IMR-90 (cell line): Measurements from ENCODE around the gene KDM4B. TPM values are rescaled to one million over a fixed set of nuclear protein-coding genes. Genes with fewer than 3 reads are reported as not detected.
A peak's percentile ranks its signal among the peaks of the same experiment; 100 is the strongest.

Source experiments
- ATAC-seq: fragments of 200-7000 bp; cut with Tn5 transposase; 2 replicates; pipeline ENCODE4 v1.9.1; 2020; ENCODE audit warnings: low read depth, mild to moderate bottlenecking, moderate library complexity
- BruUV-seq: library from RNA; stranded (reverse); fragments of 400-500 nt; replicated peaks from 2 replicates; lab custom pipeline; 2021; lab: Mats Ljungman, UMichigan
- CTCF ChIA-PET: fragments of 300-600 bp; formaldehyde crosslinking; extraction: SDS; loops from one replicate; lab custom pipeline; 2021; ENCODE audit warnings: antibody characterized with exemption; lab: Yijun Ruan, JAX
- POLR2A ChIA-PET: fragments of 300-600 bp; sonication (Branson Sonifier 250); formaldehyde crosslinking; loops from one replicate; lab custom pipeline; 2022; ENCODE audit warnings: antibody characterized with exemption; ENCODE audit not compliant: unreplicated experiment; lab: Charles Lee
- DNase-seq: peaks from one replicate; pipeline ENCODE4 v3.0.0; 2013
- H2AFZ ChIP-seq: replicated peaks from 2 replicates; pipeline ENCODE3; 2013; ENCODE audit warnings: low read length, mild to moderate bottlenecking; ENCODE audit not compliant: poor library complexity
- H2AK5ac ChIP-seq: 2 replicates; pipeline ENCODE4 v1.6.1; 2013; ENCODE audit warnings: low read depth, low read length, inconsistent platforms
- H2AK9ac ChIP-seq: replicated peaks from 2 replicates; pipeline ENCODE3; 2013; ENCODE audit warnings: mild to moderate bottlenecking, low read depth, low read length, moderate library complexity; ENCODE audit not compliant: poor library complexity
- H2BK120ac ChIP-seq: 2 replicates; pipeline ENCODE4 v1.6.1; 2013; ENCODE audit warnings: low read depth, low read length, inconsistent platforms
- H2BK15ac ChIP-seq: 3 replicates; pipeline ENCODE4 v1.6.1; 2013; ENCODE audit warnings: low read depth, low read length, inconsistent platforms
- H2BK20ac ChIP-seq: 2 replicates; pipeline ENCODE4 v1.6.1; 2013; ENCODE audit warnings: low read depth, mild to moderate bottlenecking, inconsistent platforms, low read length, moderate library complexity
- H2BK5ac ChIP-seq: 2 replicates; pipeline ENCODE4 v1.6.1; 2013; ENCODE audit warnings: mild to moderate bottlenecking, low read depth, low read length, inconsistent platforms; ENCODE audit not compliant: poor library complexity, severe bottlenecking
- H3K14ac ChIP-seq: replicated peaks from 2 replicates; pipeline ENCODE4 v1.6.1; 2013; ENCODE audit warnings: low read depth, low read length, inconsistent platforms
- H3K18ac ChIP-seq: 2 replicates; pipeline ENCODE4 v1.6.1; 2013; ENCODE audit warnings: low read depth, low read length, control low read depth
- H3K23ac ChIP-seq: 2 replicates; pipeline ENCODE4 v1.6.1; 2013; ENCODE audit warnings: low read depth, low read length, inconsistent platforms
- H3K27ac ChIP-seq: 2 replicates; pipeline ENCODE4 v1.5.1; 2013; ENCODE audit warnings: mild to moderate bottlenecking, control low read depth, low read length; ENCODE audit not compliant: insufficient read depth
- H3K27me3 ChIP-seq: 2 replicates; pipeline ENCODE4 v1.6.1; 2013; ENCODE audit warnings: low read length; ENCODE audit not compliant: control insufficient read depth, insufficient read depth
- H3K36me3 ChIP-seq: 2 replicates; pipeline ENCODE4 v1.6.1; 2013; ENCODE audit warnings: low read length, mixed read lengths; ENCODE audit not compliant: control insufficient read depth, insufficient read depth
- H3K4ac ChIP-seq: 2 replicates; pipeline ENCODE4 v1.6.1; 2013; ENCODE audit warnings: low read depth, low read length, inconsistent platforms
- H3K4me1 ChIP-seq: 2 replicates; pipeline ENCODE4 v1.6.1; 2013; ENCODE audit warnings: low read length, mixed read lengths; ENCODE audit not compliant: control insufficient read depth, insufficient read depth
- H3K4me2 ChIP-seq: 2 replicates; pipeline ENCODE4 v1.6.1; 2013; ENCODE audit warnings: low read depth, mild to moderate bottlenecking, control low read depth, low read length, moderate library complexity
- H3K4me3 ChIP-seq: 2 replicates; pipeline ENCODE4 v1.5.1; 2013; ENCODE audit warnings: low read depth, mild to moderate bottlenecking, control low read depth, low read length, moderate library complexity; ENCODE audit not compliant: insufficient read depth
- H3K56ac ChIP-seq: 2 replicates; pipeline ENCODE4 v1.6.1; 2013; ENCODE audit warnings: low read length, inconsistent platforms; ENCODE audit not compliant: insufficient read depth; ENCODE audit errors: extremely low read depth
- H3K79me1 ChIP-seq, 2 experiments: 2 replicates each; pipeline ENCODE4 v1.6.1; 2013; ENCODE audit warnings: low read length in 2 of 2, inconsistent platforms in 1 of 2, low read depth in 1 of 2
- H3K9ac ChIP-seq: 2 replicates; pipeline ENCODE4 v1.6.1; 2013; ENCODE audit warnings: low read depth, low read length, control low read depth
- H3K9me1 ChIP-seq: 2 replicates; pipeline ENCODE4 v1.6.1; 2013; ENCODE audit warnings: low read length, inconsistent platforms; ENCODE audit not compliant: insufficient read depth
- H3K9me3 ChIP-seq: 2 replicates; pipeline ENCODE4 v1.6.1; 2013; ENCODE audit warnings: low read length; ENCODE audit not compliant: control insufficient read depth, insufficient read depth
- H4K20me1 ChIP-seq: 2 replicates; pipeline ENCODE4 v1.6.1; 2013; ENCODE audit warnings: low read length, inconsistent platforms; ENCODE audit not compliant: insufficient read depth
- H4K5ac ChIP-seq: 2 replicates; pipeline ENCODE4 v1.6.1; 2013; ENCODE audit warnings: mild to moderate bottlenecking, low read depth, low read length, control low read depth
- H4K8ac ChIP-seq, 2 experiments: 2 replicates each; pipeline ENCODE4 v1.6.1; 2013; ENCODE audit warnings: low read depth in 2 of 2, low read length in 2 of 2, control low read depth in 1 of 2, inconsistent platforms in 1 of 2
- H4K91ac ChIP-seq: 2 replicates; pipeline ENCODE4 v1.6.1; 2013; ENCODE audit warnings: low read depth, low read length, inconsistent platforms; ENCODE audit not compliant: insufficient read depth
- BHLHE40 ChIP-seq: fragments of 150-350 bp; IDR thresholded peaks from 2 replicates; pipeline ENCODE4 v1.6.1; 2016; ENCODE audit warnings: mild to moderate bottlenecking, low read depth, low read length
- CEBPB ChIP-seq: IDR thresholded peaks from 2 replicates; pipeline ENCODE4 v1.6.1; 2012; ENCODE audit warnings: low read depth, low read length, improper control_type of control experiment
- CHD1 ChIP-seq: IDR thresholded peaks from 2 replicates; pipeline ENCODE4 v1.6.1; 2012; ENCODE audit warnings: low read depth, low read length, improper control_type of control experiment
- ELK1 ChIP-seq: fragments of 150-350 bp; IDR thresholded peaks from 2 replicates; pipeline ENCODE4 v1.6.1; 2016; ENCODE audit warnings: low read depth, mild to moderate bottlenecking, low read length, moderate library complexity, borderline replicate concordance
- FOS ChIP-seq: fragments of 150-350 bp; IDR thresholded peaks from 2 replicates; pipeline ENCODE4 v1.6.1; 2016; ENCODE audit warnings: low read depth, low read length
- MAZ ChIP-seq: IDR thresholded peaks from 2 replicates; pipeline ENCODE4 v1.6.1; 2012; ENCODE audit warnings: low read depth, mild to moderate bottlenecking, low read length, improper control_type of control experiment, moderate library complexity, borderline replicate concordance
- MXI1 ChIP-seq: IDR thresholded peaks from 2 replicates; pipeline ENCODE4 v1.6.1; 2012; ENCODE audit warnings: low read depth, mild to moderate bottlenecking, low read length, moderate library complexity, borderline replicate concordance
- NFE2L2 ChIP-seq: fragments of 150-350 bp; IDR thresholded peaks from 2 replicates; pipeline ENCODE4 v1.6.1; 2016; ENCODE audit warnings: low read depth, mild to moderate bottlenecking, low read length
- POLR2A ChIP-seq: IDR thresholded peaks from 2 replicates; pipeline ENCODE4 v1.6.1; 2012; ENCODE audit warnings: mild to moderate bottlenecking, low read depth, low read length
- RAD21 ChIP-seq: IDR thresholded peaks from 2 replicates; pipeline ENCODE4 v1.6.1; 2012; ENCODE audit warnings: low read length, improper control_type of control experiment
- RCOR1 ChIP-seq: IDR thresholded peaks from 2 replicates; pipeline ENCODE4 v1.6.1; 2012; ENCODE audit warnings: mild to moderate bottlenecking, low read length, improper control_type of control experiment; ENCODE audit not compliant: insufficient replicate concordance
- RFX5 ChIP-seq: IDR thresholded peaks from 2 replicates; pipeline ENCODE4 v1.8.0; 2012; ENCODE audit warnings: low read depth, mild to moderate bottlenecking, low read length, moderate library complexity
- SMC3 ChIP-seq: fragments of 150-350 bp; IDR thresholded peaks from 2 replicates; pipeline ENCODE4 v1.6.1; 2016; ENCODE audit warnings: low read depth, mild to moderate bottlenecking, antibody characterized with exemption, low read length, moderate library complexity
- WGBS, 2 experiments: methylation state at CpG; one replicate each; pipeline versions ENCODE4 v1.1.5 to v1.1.7; 2013; ENCODE audit warnings: missing lambda C conversion rate in 2 of 2; ENCODE audit not compliant: insufficient read length in 1 of 2; ENCODE audit errors: extremely low coverage in 2 of 2; 5-methylcytosine and 5-hydroxymethylcytosine counted together
- dilution Hi-C: fragments of 300-500 bp; cut with HindIII; formaldehyde crosslinking; loops from one replicate; pipeline ENCODE4 v1.14.3; 2018; ENCODE audit warnings: low sequenced_read_pairs; ENCODE audit not compliant: unreplicated experiment
- in situ Hi-C: fragments of 300-500 bp; cut with MboI; formaldehyde crosslinking; loops from 3 replicates; pipeline ENCODE4 v1.14.3; 2019; ENCODE audit warnings: low sequenced_read_pairs, inconsistent platforms, mixed read lengths
- intact Hi-C: fragments of 100-400 bp; cut with micrococcal nuclease; formaldehyde crosslinking; loops from 2 replicates; pipeline ENCODE4 v1.10.0; 2022
- polyA plus RNA-seq, 3 experiments: library from polyadenylated mRNA; depleted of rRNA; stranded (reverse); fragments of >200 nt; gene quantifications; 2 replicates each; pipeline ENCODE4 v1.2.3, GENCODE V29; 2012; ENCODE audit warnings: low replicate concordance in 1 of 3
- total RNA-seq: library from RNA; depleted of rRNA; stranded (reverse); fragments of >200 nt; gene quantifications from 2 replicates; pipeline ENCODE4 v1.2.3, GENCODE V29; 2012
- TF ChIP-seq, protein P1 (sequence below): fragments of 150-350 bp; IDR thresholded peaks from 2 replicates; pipeline ENCODE4 v1.6.1; 2017; ENCODE audit warnings: mild to moderate bottlenecking, antibody characterized with exemption, low read length, low read depth
- TF ChIP-seq, protein P2 (sequence below): conservative IDR thresholded peaks from 2 replicates; pipeline ENCODE4 v1.5.1; 2012; ENCODE audit warnings: mild to moderate bottlenecking, low read depth, low read length, improper control_type of control experiment

The KDM4B gene
- total and polyA plus RNA-seq, 2 of the 4 experiments (the other 2 are of a cell fraction), result 5.0 to 17.9 TPM

- Histone ChIP-seq H3K9me3 (no peaks in the 10 kb centered on the region), H3K4me1 (no peaks in the 10 kb centered on the region), H2BK5ac (no peak overlapping the region), H3K79me1 (peaks cover 40 to 92% of the 10 kb centered on the region in 2 experiments), H3K9ac (no peak overlapping the region), H4K91ac (no peak overlapping the region), H3K4me2 (no peak overlapping the region), H4K5ac (no peak overlapping the region), H3K4me3 (no peak overlapping the region), H2AK9ac (no peak overlapping the region), H3K18ac (no peak overlapping the region), H4K20me1 (peaks cover 92% of the 10 kb centered on the region), H3K36me3 (peaks cover 6% of the 10 kb centered on the region; the same call in 1 of the 2 replicates), H2AK5ac (peak overlapping the region; percentile 33; the same call in 1 of the 2 replicates), H2BK20ac (no peak overlapping the region), H3K23ac (no peak overlapping the region), H2AFZ (no peak overlapping the region), H3K56ac (no peak overlapping the region), H2BK15ac (no peak overlapping the region), H3K14ac (no peak overlapping the region), H3K27me3 (no peaks in the 10 kb centered on the region), H3K4ac (no peak overlapping the region), H3K9me1 (peaks cover 8% of the 10 kb centered on the region), H3K27ac (no peak overlapping the region), H4K8ac (no peak overlapping the region), H2BK120ac (no peak overlapping the region)
- intact Hi-C loops, result no loop called here
- ATAC-seq (no peak), DNase-seq (no peak)
- dilution Hi-C loops, result no loop called here
- in situ Hi-C loops, result no loop called here
- BruUV-seq, result no TSS peak
- POLR2A ChIA-PET, result no interaction called here
- no peak for TF ChIP-seq RAD21
- TF ChIP-seq RCOR1, result no peak
- no peak for TF ChIP-seq MAZ
- TF ChIP-seq, protein P1, sequence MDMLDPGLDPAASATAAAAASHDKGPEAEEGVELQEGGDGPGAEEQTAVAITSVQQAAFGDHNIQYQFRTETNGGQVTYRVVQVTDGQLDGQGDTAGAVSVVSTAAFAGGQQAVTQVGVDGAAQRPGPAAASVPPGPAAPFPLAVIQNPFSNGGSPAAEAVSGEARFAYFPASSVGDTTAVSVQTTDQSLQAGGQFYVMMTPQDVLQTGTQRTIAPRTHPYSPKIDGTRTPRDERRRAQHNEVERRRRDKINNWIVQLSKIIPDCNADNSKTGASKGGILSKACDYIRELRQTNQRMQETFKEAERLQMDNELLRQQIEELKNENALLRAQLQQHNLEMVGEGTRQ, result no peak
- TF ChIP-seq BHLHE40, result no peak
- TF ChIP-seq ELK1, result no peak
- no peak for TF ChIP-seq CEBPB
- TF ChIP-seq NFE2L2, result no peak
- no peak for TF ChIP-seq POLR2A
- no peak for TF ChIP-seq CHD1
- no peak for TF ChIP-seq RFX5
- TF ChIP-seq, protein P2, sequence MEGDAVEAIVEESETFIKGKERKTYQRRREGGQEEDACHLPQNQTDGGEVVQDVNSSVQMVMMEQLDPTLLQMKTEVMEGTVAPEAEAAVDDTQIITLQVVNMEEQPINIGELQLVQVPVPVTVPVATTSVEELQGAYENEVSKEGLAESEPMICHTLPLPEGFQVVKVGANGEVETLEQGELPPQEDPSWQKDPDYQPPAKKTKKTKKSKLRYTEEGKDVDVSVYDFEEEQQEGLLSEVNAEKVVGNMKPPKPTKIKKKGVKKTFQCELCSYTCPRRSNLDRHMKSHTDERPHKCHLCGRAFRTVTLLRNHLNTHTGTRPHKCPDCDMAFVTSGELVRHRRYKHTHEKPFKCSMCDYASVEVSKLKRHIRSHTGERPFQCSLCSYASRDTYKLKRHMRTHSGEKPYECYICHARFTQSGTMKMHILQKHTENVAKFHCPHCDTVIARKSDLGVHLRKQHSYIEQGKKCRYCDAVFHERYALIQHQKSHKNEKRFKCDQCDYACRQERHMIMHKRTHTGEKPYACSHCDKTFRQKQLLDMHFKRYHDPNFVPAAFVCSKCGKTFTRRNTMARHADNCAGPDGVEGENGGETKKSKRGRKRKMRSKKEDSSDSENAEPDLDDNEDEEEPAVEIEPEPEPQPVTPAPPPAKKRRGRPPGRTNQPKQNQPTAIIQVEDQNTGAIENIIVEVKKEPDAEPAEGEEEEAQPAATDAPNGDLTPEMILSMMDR, result no peak
- TF ChIP-seq MXI1, result no peak
- TF ChIP-seq SMC3, result no peak
- no peak for TF ChIP-seq FOS
- CTCF ChIA-PET, result interaction anchor here (0.5 kb wide), 1 partner anchor 12 kb away, joined by 3 read pairs; no protein-coding TSS in a partner anchor
- 100% methylated on average over 1 of the region's 5 CpGs; no CpG with 5 or more reads in 1 of the 2 experiments for WGBS, 2 experiments
These were observed 36.2 kb downstream of the KDM4B start for GRCh38 chr19:5005096-5005495.
